H1 (cell line): ENCODE results near the gene GLRX. TPM values are rescaled to one million over a fixed set of nuclear protein-coding genes. Genes with fewer than 3 reads are reported as not detected.

ENCODE experiments used
- CHD7 ChIP-seq: fragments of 300-600 bp; sonication (generic); IDR thresholded peaks from 2 replicates; pipeline ENCODE4 v1.7.1; 2012; ENCODE audit warnings: low read length, moderate library complexity, mild to moderate bottlenecking, inconsistent platforms; ENCODE audit not compliant: insufficient replicate concordance
- EP300 ChIP-seq, 2 experiments: IDR thresholded peaks; 1 replicate in 1 of 2; 2 replicates in 1 of 2; pipeline ENCODE4 v1.6.1; 2011 to 2012; ENCODE audit warnings: low read depth in 2 of 2, low read length in 2 of 2, mild to moderate bottlenecking in 2 of 2, borderline replicate concordance in 1 of 2, inconsistent platforms in 1 of 2, moderate library complexity in 1 of 2
- SRF ChIP-seq: IDR thresholded peaks from 2 replicates; pipeline ENCODE4 v1.6.1; 2011; ENCODE audit warnings: mild to moderate bottlenecking, low read depth, low read length, moderate library complexity
- TBP ChIP-seq: IDR thresholded peaks from 2 replicates; pipeline ENCODE4 v1.6.1; 2011; ENCODE audit warnings: low read depth, low read length, improper control_type of control experiment
- polyA plus RNA-seq, 7 experiments: library from polyadenylated mRNA; depleted of rRNA in 3 of 7; stranded (reverse) in 5 of 7; unstranded in 2 of 7; fragments of >200 nt in 5 of 7; fragments of 200-250 nt in 2 of 7; gene quantifications; 1 replicate in 5 of 7; 2 replicates in 1 of 7; 4 replicates in 1 of 7; pipeline versions ENCODE4 v1.2.1 to v1.2.3, GENCODE V29; 2011 to 2013; ENCODE audit warnings: missing spikeins in 2 of 7, mixed read lengths in 2 of 7
- total RNA-seq: library from RNA; stranded (reverse); fragmentation: NEBNext Ultra II Directional; extraction: Animal tissue kit (Norgen Biotek cat#: 25700); gene quantifications from 2 replicates; pipeline ENCODE4 v1.2.1, GENCODE V29; 2021

GLRX gene
- total and polyA plus RNA-seq, 2 of the 8 experiments (the other 6 are each of a cell fraction or from before 2014, with no cell fraction given): 22.9 to 31.2 TPM

- no peak for TF ChIP-seq CHD7
- no peak for TF ChIP-seq EP300 (IDR thresholded peaks at IDR 0.05; ENCODE audit: borderline replicate concordance in 1 of 2, low read depth in 2 of 2, low read length in 2 of 2)
- no peak for TF ChIP-seq TBP
- TF ChIP-seq SRF: no peak
Observed at GRCh38 chr5:95783661-95784060, 38.9 kb downstream of the GLRX start (continued).
